IPS DF 4.7 (cell line): ENCODE results near the gene ZNF32.

Source experiments
- DNase-seq: peaks from one replicate; pipeline ENCODE4 v3.0.0-alpha.2; 2013; ENCODE audit warnings: low spot score; ENCODE audit errors: extremely low read depth

Gene ZNF32

GRCh38 chr10:43648398-43649184 is at the start of gene ZNF32:
TSS of gene ZNF32 (minus strand) at chr10:43648881. CDS start at chr10:43646133, 2,748 bp downstream.
- no peak for DNase-seq

GRCh38 chr10:43698156-43698555 is 49.5 kb upstream of the ZNF32 start:
- no peak for DNase-seq

- DNase-seq: no peak
These were observed 48.3 kb upstream of the ZNF32 start for GRCh38 chr10:43696909-43697483.

GRCh38 chr10:43695730-43696129 is 47.0 kb upstream of the ZNF32 start:
- no peak for DNase-seq

- DNase-seq: no peak
These were observed 46.6 kb upstream of the ZNF32 start for GRCh38 chr10:43695321-43695720.

GRCh38 chr10:43694526-43694925 is 45.8 kb upstream of the ZNF32 start:
- DNase-seq: no peak

GRCh38 chr10:43693602-43694001 is 44.9 kb upstream of the ZNF32 start:
- DNase-seq: no peak

GRCh38 chr10:43692051-43692825 is 43.6 kb upstream of the ZNF32 start:
- DNase-seq: no peak

GRCh38 chr10:43691485-43691884 is 42.8 kb upstream of the ZNF32 start:
- no peak for DNase-seq

- DNase-seq: no peak
These were observed 41.5 kb upstream of the ZNF32 start for GRCh38 chr10:43689955-43690771.

GRCh38 chr10:43689618-43689954 is 40.9 kb upstream of the ZNF32 start:
- no peak for DNase-seq

GRCh38 chr10:43689007-43689491 is 40.4 kb upstream of the ZNF32 start:
- no peak for DNase-seq

- DNase-seq: no peak
These were observed 39.7 kb upstream of the ZNF32 start for GRCh38 chr10:43688348-43688892.

- DNase-seq: no peak
These were observed 38.7 kb upstream of the ZNF32 start for GRCh38 chr10:43687373-43687772.

GRCh38 chr10:43686414-43686813 is 37.7 kb upstream of the ZNF32 start:
- no peak for DNase-seq

GRCh38 chr10:43685744-43686143 is 37.1 kb upstream of the ZNF32 start:
- no peak for DNase-seq

GRCh38 chr10:43684292-43684559 is 35.5 kb upstream of the ZNF32 start:
- no peak for DNase-seq

- DNase-seq: no peak
These were observed 35.0 kb upstream of the ZNF32 start for GRCh38 chr10:43683451-43684291.

- DNase-seq: no peak
These were observed 34.3 kb upstream of the ZNF32 start for GRCh38 chr10:43682956-43683355.

- no peak for DNase-seq
These were observed 33.0 kb upstream of the ZNF32 start for GRCh38 chr10:43681721-43682120.
